ENCODE data around the gene FKBP8. TPM values are rescaled to one million over a fixed set of nuclear protein-coding genes. Genes with fewer than 3 reads are reported as not detected.

The FKBP8 gene
- total RNA-seq, 2 donors from 2014 or later = 326 to 536 TPM

DNA sequence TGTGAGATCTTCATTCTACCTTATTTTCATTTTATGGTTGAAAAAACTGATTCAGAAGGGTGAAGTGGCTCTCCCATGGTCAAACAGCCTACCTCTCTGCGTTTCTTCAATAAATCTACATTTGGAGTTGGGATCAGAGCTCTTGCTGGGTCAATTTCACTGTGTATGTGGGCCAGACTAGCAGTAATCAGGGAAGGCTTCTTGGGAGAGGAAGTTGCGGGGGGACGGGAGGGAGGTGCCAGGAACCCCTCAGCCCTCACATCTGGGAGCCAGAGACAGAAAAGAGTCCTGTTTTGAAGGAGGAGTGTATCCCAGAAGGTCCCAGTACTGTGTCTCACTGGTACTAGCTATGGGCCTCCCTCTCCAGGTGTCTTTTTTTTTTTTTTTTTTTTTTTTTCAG is 15.2 kb upstream of the FKBP8 start:
- DNase-seq (ENCODE audit: low spot score) = no peak
- no peaks in the 10 kb centered on the region for H3K36me3 ChIP-seq
- peak overlapping the region; percentile 87 for H3K27ac ChIP-seq
- intact Hi-C loops (cut with DNase I) = loop anchor here (5.0 kb wide), 1 partner anchor 36 kb away; the partner anchor contains the start of gene ELL
- WGBS = 67% methylated on average over 3 of the region's 3 CpGs
- H3K4me1 ChIP-seq (replicated peaks) = peaks cover 7% of the 10 kb centered on the region
- no peak for TF ChIP-seq POLR2A (IDR thresholded peaks at IDR 0.05)
- no peaks in the 10 kb centered on the region for H3K9me3 ChIP-seq
- peak overlapping the region; percentile 59 to 87 for H3K4me3 ChIP-seq
- no peaks in the 10 kb centered on the region for H3K27me3 ChIP-seq (replicated peaks; ENCODE audit: insufficient read depth)

DNA sequence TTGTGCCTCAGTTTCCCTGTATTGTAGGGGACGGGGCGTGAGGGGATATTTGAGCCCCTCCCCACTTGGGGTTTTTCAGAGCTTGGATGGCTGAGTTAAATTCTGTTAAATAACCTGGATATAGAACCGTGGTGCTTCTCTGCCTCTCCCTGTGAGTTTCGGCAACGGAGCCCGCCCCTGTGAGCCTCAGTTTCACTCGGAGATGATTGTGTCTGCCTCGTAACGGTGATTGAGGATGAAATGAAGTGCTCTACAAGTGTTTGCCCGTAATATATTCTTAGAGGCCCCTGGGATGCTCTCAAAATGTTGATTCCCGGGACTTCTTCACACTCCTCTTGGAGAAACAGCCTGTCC is 14.8 kb upstream of the FKBP8 start:
- H3K27me3 ChIP-seq (replicated peaks; ENCODE audit: insufficient read depth) = no peaks in the 10 kb centered on the region
- no peaks in the 10 kb centered on the region for H3K9me3 ChIP-seq
- H3K4me3 ChIP-seq = peak overlapping the region; percentile 59 to 87
- intact Hi-C loops (cut with DNase I) = loop anchor here (5.0 kb wide), 1 partner anchor 36 kb away; the partner anchor contains the start of gene ELL
- H3K36me3 ChIP-seq = no peaks in the 10 kb centered on the region
- WGBS = 4% methylated on average over 11 of the region's 11 CpGs
- TF ChIP-seq POLR2A (IDR thresholded peaks at IDR 0.05) (no peak), POLR2AphosphoS5 (IDR thresholded peaks at IDR 0.05) (no peak)
- TF ChIP-seq, protein P1, sequence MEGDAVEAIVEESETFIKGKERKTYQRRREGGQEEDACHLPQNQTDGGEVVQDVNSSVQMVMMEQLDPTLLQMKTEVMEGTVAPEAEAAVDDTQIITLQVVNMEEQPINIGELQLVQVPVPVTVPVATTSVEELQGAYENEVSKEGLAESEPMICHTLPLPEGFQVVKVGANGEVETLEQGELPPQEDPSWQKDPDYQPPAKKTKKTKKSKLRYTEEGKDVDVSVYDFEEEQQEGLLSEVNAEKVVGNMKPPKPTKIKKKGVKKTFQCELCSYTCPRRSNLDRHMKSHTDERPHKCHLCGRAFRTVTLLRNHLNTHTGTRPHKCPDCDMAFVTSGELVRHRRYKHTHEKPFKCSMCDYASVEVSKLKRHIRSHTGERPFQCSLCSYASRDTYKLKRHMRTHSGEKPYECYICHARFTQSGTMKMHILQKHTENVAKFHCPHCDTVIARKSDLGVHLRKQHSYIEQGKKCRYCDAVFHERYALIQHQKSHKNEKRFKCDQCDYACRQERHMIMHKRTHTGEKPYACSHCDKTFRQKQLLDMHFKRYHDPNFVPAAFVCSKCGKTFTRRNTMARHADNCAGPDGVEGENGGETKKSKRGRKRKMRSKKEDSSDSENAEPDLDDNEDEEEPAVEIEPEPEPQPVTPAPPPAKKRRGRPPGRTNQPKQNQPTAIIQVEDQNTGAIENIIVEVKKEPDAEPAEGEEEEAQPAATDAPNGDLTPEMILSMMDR (IDR thresholded peaks at IDR 0.05) = no peak
- H3K27ac ChIP-seq = peak overlapping the region; percentile 87
- peaks cover 7% of the 10 kb centered on the region for H3K4me1 ChIP-seq (replicated peaks)
- no peak for DNase-seq (ENCODE audit: low spot score)

GRCh38 chr19:18557411-18558201 is 14.2 kb upstream of the FKBP8 start, which contains the start of gene KXD1:
KXD1 (plus strand) TSS chr19:18557870; CDS start chr19:18562057, 4,187 bp downstream.
- intact Hi-C loops (cut with DNase I) = loop anchor here (5.0 kb wide), 1 partner anchor 35 kb away; the partner anchor contains the start of gene ELL
- Histone ChIP-seq H3K27ac (peak within 1 kb of the TSS; percentile 87), H3K4me3 (peak within 1 kb of the TSS; percentile 59 to 87), H3K4me1 (replicated peaks) (peaks cover 7% of the 10 kb centered on the region), H3K9me3 (no peaks in the 10 kb centered on the region), H3K27me3 (replicated peaks; ENCODE audit: insufficient read depth) (no peaks in the 10 kb centered on the region), H3K36me3 (no peaks in the 10 kb centered on the region)
- DNase-seq (ENCODE audit: low spot score) = peak; percentile 96
- TF ChIP-seq POLR2AphosphoS5 (IDR thresholded peaks at IDR 0.05) (peak; percentile 96), POLR2A (IDR thresholded peaks at IDR 0.05) (peak; percentile 84)
- TF ChIP-seq, protein P1 (IDR thresholded peaks at IDR 0.05) = no peak
- 1% methylated on average over 47 of the region's 58 CpGs for WGBS

GRCh38 chr19:18551631-18552030 is 8.3 kb upstream of the FKBP8 start:
- WGBS = 49% methylated on average over 6 of the region's 6 CpGs
- no peak overlapping the region for H3K27ac ChIP-seq
- no peaks in the 10 kb centered on the region for H3K36me3 ChIP-seq
- no peak overlapping the region for H3K4me3 ChIP-seq
- H3K27me3 ChIP-seq (replicated peaks; ENCODE audit: insufficient read depth) = no peaks in the 10 kb centered on the region
- no peaks in the 10 kb centered on the region for H3K4me1 ChIP-seq (replicated peaks)
- TF ChIP-seq POLR2AphosphoS5 (IDR thresholded peaks at IDR 0.05) (no peak), POLR2A (IDR thresholded peaks at IDR 0.05) (no peak)
- TF ChIP-seq, protein P1 (IDR thresholded peaks at IDR 0.05) = no peak
- intact Hi-C loops (cut with DNase I) = no loop called here
- no peak for DNase-seq (ENCODE audit: low spot score)
- H3K9me3 ChIP-seq = no peaks in the 10 kb centered on the region

GRCh38 chr19:18543814-18544475 is 572 bp upstream of the FKBP8 start:
- no peaks in the 10 kb centered on the region for H3K9me3 ChIP-seq
- intact Hi-C loops (cut with DNase I) = no loop called here

More at GRCh38 chr19:18543814-18544475, 572 bp upstream of the FKBP8 start:
- Histone ChIP-seq H3K4me3 (peak overlapping the region; percentile 81 to 93), H3K4me1 (replicated peaks) (peaks cover 5% of the 10 kb centered on the region), H3K27ac (peak overlapping the region; percentile 89 to 90), H3K36me3 (peaks cover 0 to 5% of the 10 kb centered on the region in 2 donors), H3K27me3 (replicated peaks; ENCODE audit: insufficient read depth) (no peaks in the 10 kb centered on the region)
- TF ChIP-seq, protein P1 (IDR thresholded peaks at IDR 0.05) = peak in 1 of 4 experiments; percentile 8
- no peak for TF ChIP-seq POLR2AphosphoS5 (IDR thresholded peaks at IDR 0.05)
- 9% methylated on average over 12 of the region's 12 CpGs for whole genome bisulfite sequencing
- DNase-seq (ENCODE audit: low spot score) = no peak

Data from prostate gland (tissue), 2 donors.